Lung microvascular endothelial cell (primary cell): Measurements from ENCODE around the gene TSPAN10. TPM values are rescaled to one million over a fixed set of nuclear protein-coding genes. Genes with fewer than 3 reads are reported as not detected.
A peak's percentile ranks its signal among the peaks of the same experiment; 100 is the strongest.

Experiments used
- DNase-seq, 2 donors: peaks; one replicate each; pipeline versions ENCODE4 v3.0.0 to v3.0.0-alpha.2; 2010; ENCODE audit warnings: low read depth in 2 of 2
- total RNA-seq: library from RNA; depleted of rRNA; stranded (reverse); fragments of >200 nt; gene quantifications from 2 replicates; pipeline ENCODE4 v1.2.1, GENCODE V29; 2014

The TSPAN10 gene
- total RNA-seq, 1 donor from 2014 or later: 0.99 TPM

- no peak for DNase-seq
These were observed 23.4 kb downstream of the TSPAN10 start for GRCh38 chr17:81660441-81660840.

- DNase-seq: no peak
These were observed 25.0 kb downstream of the TSPAN10 start for GRCh38 chr17:81662002-81662401.

GRCh38 chr17:81664051-81664470 lies 27.1 kb downstream of the TSPAN10 start:
- no peak for DNase-seq

- DNase-seq: peak; percentile 36 to 44
These were observed 28.5 kb downstream of the TSPAN10 start for GRCh38 chr17:81665205-81666091.

- DNase-seq: peak; percentile 62 to 64
These were observed 29.0 kb downstream of the TSPAN10 start for GRCh38 chr17:81666092-81666341.

- peak; percentile 98 for DNase-seq
These were observed 29.6 kb downstream of the TSPAN10 start, which contains the start of the genes CCDC137 and OXLD1 for GRCh38 chr17:81666342-81667191. Gene CCDC137, plus strand, starts transcription at chr17:81666737. Its CDS starts 30 bp downstream, at chr17:81666767. Gene OXLD1, minus strand, starts transcription at chr17:81666605. Its CDS starts 28 bp downstream, at chr17:81666577.

GRCh38 chr17:81667754-81668153 lies 30.8 kb downstream of the TSPAN10 start:
- DNase-seq: no peak

GRCh38 chr17:81672504-81672903 lies 35.5 kb downstream of the TSPAN10 start:
- DNase-seq: no peak

GRCh38 chr17:81672954-81673353 lies 36.0 kb downstream of the TSPAN10 start:
- no peak for DNase-seq

GRCh38 chr17:81673561-81674258 lies 36.7 kb downstream of the TSPAN10 start:
- DNase-seq: no peak

GRCh38 chr17:81675515-81676221 lies 38.7 kb downstream of the TSPAN10 start:
- DNase-seq: peak in 1 of 2 donors; percentile 46

GRCh38 chr17:81676906-81677305 lies 39.9 kb downstream of the TSPAN10 start:
- DNase-seq: no peak

- DNase-seq: no peak
These were observed 43.2 kb downstream of the TSPAN10 start for GRCh38 chr17:81680150-81680549.

- no peak for DNase-seq
These were observed 44.7 kb downstream of the TSPAN10 start for GRCh38 chr17:81681672-81682071.

- DNase-seq: no peak
These were observed 45.7 kb downstream of the TSPAN10 start for GRCh38 chr17:81682565-81683207.

- no peak for DNase-seq
These were observed 46.2 kb downstream of the TSPAN10 start for GRCh38 chr17:81683208-81683583.

GRCh38 chr17:81683584-81684441 lies 46.8 kb downstream of the TSPAN10 start, which contains the start of the genes ARL16 and HGS:
Gene ARL16, minus strand, starts transcription at chr17:81683797. Its CDS starts 44 bp downstream, at chr17:81683753.
Gene HGS, plus strand, starts transcription at chr17:81684011. Its CDS starts 56 bp downstream, at chr17:81684067.
- DNase-seq: peak; percentile 99

GRCh38 chr17:81684442-81684911 lies 47.5 kb downstream of the TSPAN10 start:
- no peak for DNase-seq

GRCh38 chr17:81685108-81685507 lies 48.1 kb downstream of the TSPAN10 start:
- DNase-seq: peak in 1 of 2 donors; percentile 69
